Vagina (tissue), 2 donors: Measurements from ENCODE around the gene AGPAT3. TPM values are rescaled to one million over a fixed set of nuclear protein-coding genes. Genes with fewer than 3 reads are reported as not detected.

ENCODE experiments used
- DNase-seq, 2 donors: peaks; one replicate each; pipeline ENCODE4 v3.0.0-alpha.2; 2017; ENCODE audit errors: extremely low spot score in 2 of 2
- H3K27ac ChIP-seq: fragments of 200-600 bp; sonication (generic); one replicate; pipeline ENCODE4 v1.5.1; 2019
- H3K27me3 ChIP-seq: fragments of 200-600 bp; sonication (generic); one replicate; pipeline ENCODE4 v1.5.1; 2019
- H3K36me3 ChIP-seq, 2 donors: fragments of 200-600 bp; sonication (generic); one replicate each; pipeline ENCODE4 v1.5.1; 2017 to 2019
- H3K4me1 ChIP-seq: fragments of 200-600 bp; sonication (generic); one replicate; pipeline ENCODE4 v1.5.1; 2019
- H3K4me3 ChIP-seq, 2 donors: fragments of 200-600 bp; sonication (generic); 1 replicate in 1 of 2; 2 replicates in 1 of 2; pipeline ENCODE4 v1.5.1; 2016 to 2019
- H3K9me3 ChIP-seq: fragments of 200-600 bp; sonication (generic); one replicate; pipeline ENCODE4 v1.5.1; 2019
- POLR2A ChIP-seq, 2 donors: fragments of 450-650 bp; IDR thresholded peaks; one replicate each; pipeline ENCODE4 v1.6.1; 2017; ENCODE audit warnings: antibody characterized with exemption in 2 of 2, mild to moderate bottlenecking in 2 of 2, moderate library complexity in 2 of 2
- POLR2AphosphoS5 ChIP-seq, 2 donors: sonication (generic); formaldehyde crosslinking; IDR thresholded peaks; one replicate each; pipeline ENCODE4 v1.9.0; 2017; ENCODE audit warnings: antibody characterized with exemption in 2 of 2, mild to moderate bottlenecking in 2 of 2, low read depth in 1 of 2; ENCODE audit not compliant: insufficient read depth in 1 of 2
- intact Hi-C: fragments of 100-400 bp; cut with DNase I; formaldehyde crosslinking; loops from one replicate; pipeline ENCODE4 v1.15.1; 2023
- total RNA-seq: library from RNA; depleted of rRNA; stranded (reverse); fragments of >200 nt; gene quantifications from one replicate; pipeline ENCODE4 v1.2.3, GENCODE V29; 2016
- TF ChIP-seq, protein P1 (sequence below), 3 experiments: fragments of 450-650 bp in 2 of 3; fragments of 200-600 bp in 1 of 3; sonication (generic) in 1 of 3; IDR thresholded peaks; one replicate each; pipeline ENCODE4 v1.5.1; 2017 to 2019; ENCODE audit warnings: antibody characterized with exemption in 3 of 3, mild to moderate bottlenecking in 2 of 3, moderate library complexity in 2 of 3

AGPAT3 gene
- total RNA-seq, 1 donor from 2014 or later = 34.4 TPM

DNA sequence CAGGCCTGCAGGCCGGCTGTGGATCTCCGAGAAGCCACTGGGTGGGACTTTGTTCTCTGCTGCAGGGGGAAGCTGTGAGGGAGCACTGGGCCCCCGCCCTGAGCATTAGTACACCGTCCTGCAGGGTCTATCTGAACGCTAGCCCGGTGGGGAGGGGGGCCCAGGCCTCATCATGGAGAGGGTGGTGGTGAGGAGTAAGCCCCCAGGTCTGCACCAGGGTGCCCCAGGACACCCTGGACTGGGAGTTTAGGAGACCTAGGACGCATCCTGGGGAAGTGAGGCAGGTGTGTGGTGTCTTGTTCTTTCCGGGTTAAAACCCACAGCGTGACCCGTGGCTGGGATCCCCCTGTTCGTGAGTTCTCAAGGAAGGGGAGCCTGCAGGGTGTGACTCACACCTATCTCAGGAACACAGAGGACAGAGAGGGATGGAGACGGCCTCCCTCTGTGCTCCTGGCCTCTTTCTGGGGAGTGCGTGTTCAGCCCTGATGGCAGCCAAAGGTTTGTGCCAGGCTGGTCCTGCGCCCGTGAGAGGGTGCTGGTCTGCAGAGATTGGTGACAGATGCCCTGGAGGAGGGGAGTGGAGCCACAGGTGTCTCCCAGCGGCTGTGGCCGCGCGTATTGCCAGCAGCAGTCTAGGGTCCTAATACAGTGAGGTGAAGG, 44.8 kb downstream of the AGPAT3 start:
- TF ChIP-seq POLR2AphosphoS5 (IDR thresholded peaks at IDR 0.05; ENCODE audit: insufficient read depth in 1 of 2, low read depth in 1 of 2) (no peak), POLR2A (IDR thresholded peaks at IDR 0.05) (no peak)
- TF ChIP-seq, protein P1, sequence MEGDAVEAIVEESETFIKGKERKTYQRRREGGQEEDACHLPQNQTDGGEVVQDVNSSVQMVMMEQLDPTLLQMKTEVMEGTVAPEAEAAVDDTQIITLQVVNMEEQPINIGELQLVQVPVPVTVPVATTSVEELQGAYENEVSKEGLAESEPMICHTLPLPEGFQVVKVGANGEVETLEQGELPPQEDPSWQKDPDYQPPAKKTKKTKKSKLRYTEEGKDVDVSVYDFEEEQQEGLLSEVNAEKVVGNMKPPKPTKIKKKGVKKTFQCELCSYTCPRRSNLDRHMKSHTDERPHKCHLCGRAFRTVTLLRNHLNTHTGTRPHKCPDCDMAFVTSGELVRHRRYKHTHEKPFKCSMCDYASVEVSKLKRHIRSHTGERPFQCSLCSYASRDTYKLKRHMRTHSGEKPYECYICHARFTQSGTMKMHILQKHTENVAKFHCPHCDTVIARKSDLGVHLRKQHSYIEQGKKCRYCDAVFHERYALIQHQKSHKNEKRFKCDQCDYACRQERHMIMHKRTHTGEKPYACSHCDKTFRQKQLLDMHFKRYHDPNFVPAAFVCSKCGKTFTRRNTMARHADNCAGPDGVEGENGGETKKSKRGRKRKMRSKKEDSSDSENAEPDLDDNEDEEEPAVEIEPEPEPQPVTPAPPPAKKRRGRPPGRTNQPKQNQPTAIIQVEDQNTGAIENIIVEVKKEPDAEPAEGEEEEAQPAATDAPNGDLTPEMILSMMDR (IDR thresholded peaks at IDR 0.05) = no peak
- no peak overlapping the region for H3K27ac ChIP-seq
- DNase-seq = no peak
- H3K9me3 ChIP-seq = no peaks in the 10 kb centered on the region
- H3K36me3 ChIP-seq = no peaks in the 10 kb centered on the region
- H3K4me1 ChIP-seq = peaks cover 24% of the 10 kb centered on the region
- intact Hi-C loops = no loop called here
- no peaks in the 10 kb centered on the region for H3K27me3 ChIP-seq
- no peak overlapping the region for H3K4me3 ChIP-seq

- H3K4me3 ChIP-seq = no peak overlapping the region
- no peaks in the 10 kb centered on the region for H3K36me3 ChIP-seq
- H3K9me3 ChIP-seq = no peaks in the 10 kb centered on the region
- H3K4me1 ChIP-seq = peaks cover 24% of the 10 kb centered on the region
- H3K27ac ChIP-seq = no peak overlapping the region
- no peak for TF ChIP-seq POLR2A (IDR thresholded peaks at IDR 0.05)
- TF ChIP-seq POLR2AphosphoS5 (IDR thresholded peaks at IDR 0.05; ENCODE audit: insufficient read depth in 1 of 2, low read depth in 1 of 2) = no peak
- TF ChIP-seq, protein P1 (IDR thresholded peaks at IDR 0.05) = no peak
- no peak for DNase-seq
- intact Hi-C loops = no loop called here
- no peaks in the 10 kb centered on the region for H3K27me3 ChIP-seq
These were observed 45.4 kb downstream of the AGPAT3 start for GRCh38 chr21:43910460-43910859.

DNA sequence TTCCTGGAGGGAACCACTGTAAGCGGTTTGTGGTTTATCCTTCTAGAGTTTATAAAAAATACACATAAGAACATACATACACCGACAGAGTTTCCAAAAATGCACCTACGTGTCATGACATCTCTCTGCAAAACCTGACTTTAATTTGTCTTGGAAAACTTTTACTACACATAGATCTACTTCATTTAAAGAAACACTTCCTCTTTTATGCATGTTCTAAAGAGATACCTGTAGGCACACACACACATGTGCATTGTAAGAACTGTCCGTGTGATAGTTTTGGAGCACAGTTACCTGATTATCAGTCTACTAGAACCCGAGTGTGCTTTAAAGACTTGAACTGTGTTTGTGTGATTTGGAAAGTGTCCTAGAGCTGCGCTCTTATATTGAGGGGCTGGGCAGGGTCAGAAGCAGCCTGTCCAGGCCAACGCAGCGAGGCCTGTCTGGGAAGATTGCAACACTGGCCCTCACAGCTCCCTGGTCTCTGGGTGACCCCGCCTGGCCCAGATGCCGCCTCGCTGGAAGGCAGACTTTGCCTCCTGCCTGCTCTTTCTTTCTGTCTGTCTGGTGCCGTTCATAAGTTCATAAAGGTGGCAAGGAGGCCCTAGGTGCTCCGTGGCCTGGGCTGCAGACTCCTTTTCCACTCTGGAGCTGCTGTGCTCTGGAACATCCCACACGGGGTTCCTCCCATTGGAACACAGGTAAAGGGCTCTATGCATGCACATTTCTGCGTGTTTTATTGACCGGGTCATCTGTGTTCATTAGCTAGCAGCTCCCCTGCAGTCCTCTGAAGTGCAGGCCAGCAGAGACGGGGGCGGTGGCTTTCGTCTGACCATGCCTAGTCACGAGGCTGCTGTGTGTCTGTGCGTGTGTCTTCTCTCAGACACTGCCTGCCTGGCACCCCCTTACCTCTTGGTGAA, 46.3 kb downstream of the AGPAT3 start:
- no peaks in the 10 kb centered on the region for H3K36me3 ChIP-seq
- no peak overlapping the region for H3K27ac ChIP-seq
- intact Hi-C loops = no loop called here
- H3K27me3 ChIP-seq = no peaks in the 10 kb centered on the region
- DNase-seq = no peak
- no peak overlapping the region for H3K4me3 ChIP-seq
- TF ChIP-seq, protein P1 (IDR thresholded peaks at IDR 0.05) = no peak
- TF ChIP-seq POLR2A (IDR thresholded peaks at IDR 0.05) = no peak
- TF ChIP-seq POLR2AphosphoS5 (IDR thresholded peaks at IDR 0.05; ENCODE audit: insufficient read depth in 1 of 2, low read depth in 1 of 2) = no peak
- peaks cover 28% of the 10 kb centered on the region for H3K4me1 ChIP-seq
- no peaks in the 10 kb centered on the region for H3K9me3 ChIP-seq

- Histone ChIP-seq H3K4me1 (peaks cover 36% of the 10 kb centered on the region), H3K27me3 (no peaks in the 10 kb centered on the region), H3K9me3 (no peaks in the 10 kb centered on the region), H3K4me3 (no peak overlapping the region), H3K27ac (no peak overlapping the region), H3K36me3 (no peaks in the 10 kb centered on the region)
- intact Hi-C loops = no loop called here
- TF ChIP-seq POLR2A (IDR thresholded peaks at IDR 0.05) (no peak), POLR2AphosphoS5 (IDR thresholded peaks at IDR 0.05; ENCODE audit: insufficient read depth in 1 of 2, low read depth in 1 of 2) (no peak)
- TF ChIP-seq, protein P1 (IDR thresholded peaks at IDR 0.05) = no peak
- DNase-seq = no peak
These were observed 47.0 kb downstream of the AGPAT3 start for GRCh38 chr21:43911935-43912487.
